HG02938 (cell line): ENCODE data around the gene DSCAM.

Experiments used
- ATAC-seq: cut with Tn5 transposase; IDR thresholded peaks from one replicate; pipeline ENCODE4 v1.9.1; 2021; ENCODE audit warnings: mild to moderate bottlenecking, moderate library complexity; ENCODE audit not compliant: unreplicated experiment

DSCAM gene

DNA sequence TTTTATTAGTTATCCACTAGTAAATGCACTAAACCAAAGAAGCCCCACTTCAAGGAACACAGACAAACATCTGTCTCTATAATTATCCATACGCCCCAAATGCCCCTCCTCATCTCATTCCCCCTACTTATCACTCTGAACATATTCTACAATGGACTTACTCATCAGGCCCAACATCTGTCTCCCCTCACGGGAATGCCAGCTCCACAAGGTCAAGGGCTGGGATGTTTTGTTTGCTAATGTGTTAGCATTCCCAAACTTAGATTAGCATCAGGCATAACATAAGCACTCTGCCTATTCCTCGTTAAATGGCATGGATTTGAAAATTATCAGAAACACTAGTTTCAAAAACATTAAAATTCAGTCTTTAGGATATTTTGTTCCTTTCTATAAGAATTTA is 279.5 kb downstream of the DSCAM start:
- ATAC-seq, result no peak

- no peak for ATAC-seq
These were observed 280.5 kb downstream of the DSCAM start for GRCh38 chr21:40566486-40566885.

DNA sequence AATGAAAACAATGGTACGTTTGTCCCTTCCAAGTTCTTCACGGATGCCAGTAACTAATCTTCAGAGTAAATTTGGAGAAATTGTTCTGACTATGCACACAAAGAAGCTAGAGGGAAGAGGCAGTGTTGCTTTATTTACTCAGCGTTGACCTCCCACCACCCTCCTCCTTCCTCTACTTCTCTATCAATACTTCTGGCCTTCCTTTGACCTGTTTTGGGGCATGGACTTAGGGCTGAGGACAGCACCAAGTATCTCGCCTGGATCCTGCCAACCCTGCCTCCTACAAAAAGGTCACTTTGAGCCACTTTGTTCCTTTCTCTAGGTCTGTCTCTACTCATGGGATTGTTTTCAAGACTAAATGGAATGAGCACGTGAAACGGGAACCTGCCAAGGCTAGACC is 282.6 kb downstream of the DSCAM start:
- ATAC-seq, result no peak

- no peak for ATAC-seq
These were observed 283.1 kb downstream of the DSCAM start for GRCh38 chr21:40563900-40564299.

DNA sequence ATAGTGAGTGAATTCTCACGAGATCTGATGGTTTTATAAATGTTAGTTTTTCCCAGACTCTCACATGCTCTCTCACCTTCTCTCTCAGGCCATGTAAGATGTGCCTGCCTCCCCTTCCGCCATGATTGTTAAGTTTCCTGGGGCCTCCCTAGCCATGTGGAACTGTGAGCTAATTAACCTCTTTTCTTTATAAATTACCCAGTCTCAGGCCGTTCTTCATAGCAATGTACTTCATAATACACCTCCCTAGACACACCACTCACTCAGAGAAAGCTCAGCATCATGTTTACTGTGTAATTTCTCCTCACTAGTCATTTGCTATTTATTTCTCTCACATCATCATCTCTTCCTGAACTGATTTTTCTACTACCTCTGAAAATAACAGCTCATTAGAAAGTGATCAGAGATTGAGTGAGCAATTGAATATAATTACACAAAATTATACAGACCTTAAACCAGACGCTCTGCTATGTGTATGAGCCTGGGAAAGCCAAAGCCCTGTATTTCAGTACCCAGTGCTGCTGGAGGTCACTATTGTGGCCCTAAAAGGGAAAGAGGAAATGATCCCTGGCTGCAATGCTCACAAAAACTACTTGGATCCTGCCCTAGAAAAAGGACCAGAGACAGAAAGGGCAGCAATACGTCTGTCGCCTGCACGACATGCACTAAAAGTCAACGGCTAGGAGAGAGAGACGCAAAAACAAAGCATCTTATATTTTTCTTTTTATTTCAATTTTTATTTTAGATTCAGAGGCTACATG is 284.5 kb downstream of the DSCAM start:
- no peak for ATAC-seq

DNA sequence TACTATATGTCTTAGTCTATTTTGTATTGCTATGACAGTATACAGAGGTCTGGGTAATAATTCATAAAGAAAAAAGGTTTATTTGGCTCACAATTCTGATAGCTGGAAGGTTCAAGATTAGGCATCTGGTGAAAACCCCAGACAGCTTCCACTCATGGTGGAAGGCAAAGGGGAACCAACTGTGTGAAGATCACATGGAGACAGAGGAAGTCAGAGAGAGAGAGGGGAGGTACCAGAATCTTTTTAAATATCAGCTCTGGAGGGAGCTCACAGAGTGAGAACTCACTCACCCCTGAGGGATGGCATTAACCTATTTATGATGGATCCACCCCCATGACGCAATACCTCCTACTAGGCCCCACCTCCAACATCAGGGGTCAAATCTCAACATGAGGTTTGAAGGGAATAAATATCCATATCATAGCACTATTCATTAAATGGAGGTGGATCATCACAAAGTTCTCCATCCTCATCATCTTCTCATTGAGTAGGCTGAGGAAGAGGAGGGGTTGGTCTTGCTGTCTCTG is 290.5 kb downstream of the DSCAM start:
- no peak for ATAC-seq

GRCh38 chr21:40555021-40555528 is 291.9 kb downstream of the DSCAM start:
- ATAC-seq, result no peak

DNA sequence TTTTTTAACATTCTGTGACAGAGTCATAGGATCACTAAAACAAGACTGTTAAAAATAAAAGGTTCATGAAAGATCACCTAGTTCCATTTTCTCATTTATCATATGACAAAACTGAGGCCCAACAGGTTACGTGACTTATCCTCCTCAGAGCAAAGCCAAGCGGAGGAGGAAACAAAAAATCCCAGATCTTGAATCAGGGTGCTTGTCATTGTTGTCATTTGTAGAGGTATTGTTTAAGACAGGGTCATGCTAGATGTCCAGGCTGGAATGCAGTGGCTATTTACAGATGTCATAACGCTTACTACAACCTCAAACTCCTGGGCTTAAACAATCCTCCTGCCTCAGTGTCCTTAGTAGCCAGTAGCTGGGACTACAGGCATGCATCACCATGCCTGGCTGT is 293.2 kb downstream of the DSCAM start:
- ATAC-seq, result no peak

DNA sequence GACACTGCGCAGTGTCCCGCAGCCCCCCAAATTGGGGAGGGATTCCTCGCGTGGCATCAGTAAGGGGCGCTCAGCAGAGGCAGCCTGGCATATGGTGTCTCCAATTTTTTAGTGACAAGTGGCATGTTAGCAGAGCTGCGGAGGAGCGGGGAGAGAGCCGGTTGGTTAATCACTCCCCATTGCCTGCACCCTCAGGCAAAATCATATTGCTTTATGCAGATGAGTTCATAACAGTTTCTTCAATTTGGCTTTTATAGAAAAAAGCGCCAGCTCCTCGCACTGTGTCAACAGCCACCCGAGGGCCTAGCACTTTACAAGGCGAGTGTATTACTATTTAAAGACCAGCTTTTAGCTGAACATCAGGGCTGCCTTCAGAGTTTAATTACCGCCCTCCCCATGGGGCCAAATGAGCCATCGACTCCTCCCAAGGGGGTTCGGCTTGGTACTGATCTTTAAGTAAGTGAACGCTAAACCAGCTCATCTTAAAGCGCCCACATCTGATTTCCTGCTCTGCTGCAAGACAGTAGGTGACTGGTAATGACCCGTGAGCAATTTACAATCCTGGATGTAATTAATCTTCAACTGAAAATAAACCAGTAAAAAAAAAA is 298.9 kb downstream of the DSCAM start:
- ATAC-seq, result no peak

GRCh38 chr21:40546647-40547046 is 300.3 kb downstream of the DSCAM start:
- ATAC-seq, result no peak

GRCh38 chr21:40540216-40540615 is 306.7 kb downstream of the DSCAM start:
- no peak for ATAC-seq

DNA sequence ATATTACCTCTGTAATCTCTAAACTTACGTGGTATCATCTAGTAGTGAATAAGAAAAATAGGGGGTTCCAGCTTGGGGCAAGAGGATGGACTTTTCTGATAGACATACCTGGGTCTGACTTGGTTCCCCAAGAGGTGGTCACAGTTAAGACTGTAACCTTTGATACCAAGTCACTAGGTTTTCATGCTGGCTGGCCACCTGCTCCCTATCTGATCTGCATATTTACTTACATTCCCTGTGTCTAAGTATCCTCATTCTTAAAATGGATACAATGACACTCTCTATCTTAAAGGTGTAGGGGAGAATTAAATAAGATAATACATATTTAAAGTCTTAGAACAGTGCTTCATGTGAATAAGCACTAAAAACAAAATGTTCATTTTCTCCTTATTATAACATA is 312.1 kb downstream of the DSCAM start:
- no peak for ATAC-seq

DNA sequence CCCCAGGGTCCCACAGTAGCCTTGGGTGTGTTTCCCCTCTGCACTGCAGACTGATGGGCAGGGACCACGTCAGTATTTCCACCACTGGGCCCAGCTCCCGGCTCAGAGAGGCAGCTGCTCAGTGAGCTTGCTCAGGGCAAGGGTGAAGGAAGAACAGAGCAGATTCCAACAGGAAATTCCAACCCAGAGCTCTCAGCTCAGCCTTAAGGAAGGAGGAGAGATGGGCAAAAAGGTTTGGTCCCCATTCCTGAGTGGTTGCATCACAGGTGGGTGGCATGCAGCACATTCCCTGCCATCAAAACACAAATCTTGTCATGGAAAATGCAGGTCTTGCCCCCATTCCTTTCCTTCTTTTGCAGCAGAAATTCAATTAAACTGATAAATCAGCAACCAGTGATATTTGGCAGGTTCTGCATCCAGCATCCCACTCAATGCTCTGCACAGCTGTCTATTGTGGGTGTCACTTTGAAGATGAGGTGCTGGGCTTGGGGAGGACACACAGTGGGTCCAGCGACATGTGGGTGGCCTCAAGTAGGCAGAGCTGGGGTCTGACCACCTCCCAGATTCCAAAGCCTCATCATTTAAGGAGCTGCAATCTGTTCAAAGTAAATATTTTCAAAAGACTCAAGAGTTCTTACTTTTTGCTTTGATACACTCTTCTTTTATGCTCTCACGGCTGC is 315.4 kb downstream of the DSCAM start:
- ATAC-seq, result no peak

DNA sequence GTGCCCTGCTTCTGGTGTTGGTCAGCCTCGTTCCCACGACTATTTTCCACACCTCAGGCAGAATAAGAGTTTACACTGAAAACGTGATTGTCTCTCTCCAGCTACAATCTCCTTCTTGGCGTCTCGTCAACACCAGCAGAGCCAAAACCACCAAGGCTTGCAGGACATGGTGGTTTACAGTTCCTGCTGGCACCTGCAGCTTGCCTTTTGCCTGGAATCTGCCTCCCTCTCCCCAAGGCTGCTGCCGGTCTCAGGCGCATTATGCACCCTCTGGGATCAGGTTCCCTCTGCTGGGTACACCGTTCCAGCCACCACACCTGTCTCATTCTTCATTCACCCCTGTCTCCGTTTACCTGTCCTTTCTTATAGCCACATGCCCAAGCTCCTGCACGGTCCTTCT is 315.9 kb downstream of the DSCAM start:
- ATAC-seq, result no peak

DNA sequence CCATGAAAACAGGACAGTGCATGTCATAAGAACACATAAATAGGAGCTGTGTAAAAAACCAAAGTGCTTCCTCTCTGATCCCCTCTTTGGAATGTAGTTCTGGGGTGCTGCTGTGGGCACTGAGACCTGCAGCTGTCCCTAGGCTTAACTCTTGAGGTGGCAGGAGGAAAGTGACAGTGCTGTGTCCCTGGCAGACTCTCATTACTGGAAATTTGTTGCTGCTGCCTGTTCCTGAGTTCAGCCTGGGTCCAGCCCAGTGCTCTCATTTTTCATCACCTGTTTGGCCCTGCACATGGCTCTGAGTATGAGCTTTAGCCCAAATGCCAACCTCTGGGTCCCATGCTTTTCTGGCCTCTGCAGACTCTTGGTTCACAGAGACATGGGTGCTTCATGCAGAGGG is 329.3 kb downstream of the DSCAM start:
- no peak for ATAC-seq

DNA sequence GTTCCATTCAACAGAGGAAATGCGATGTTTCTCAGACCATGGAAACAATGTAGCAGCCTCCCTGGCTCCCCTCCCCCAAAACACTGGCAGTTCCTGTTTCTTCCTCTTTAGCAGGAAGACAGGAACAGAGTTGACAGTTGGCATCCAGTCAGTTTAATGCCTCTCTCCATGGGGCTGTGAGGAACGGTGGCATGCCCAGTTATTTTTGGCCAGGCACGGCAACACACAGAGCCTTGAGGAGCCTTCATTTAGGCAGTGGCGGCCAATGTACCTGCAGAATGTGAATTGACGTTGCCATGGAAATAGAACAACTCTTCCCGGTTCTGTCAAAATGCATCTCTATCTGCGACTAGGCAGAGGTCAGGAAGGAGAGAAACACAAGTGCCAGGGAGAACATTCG is 330.6 kb downstream of the DSCAM start:
- ATAC-seq, result no peak

- ATAC-seq, result no peak
These were observed 334.4 kb downstream of the DSCAM start for GRCh38 chr21:40512590-40512989.

GRCh38 chr21:40507978-40508377 is 339.0 kb downstream of the DSCAM start:
- ATAC-seq, result no peak

- no peak for ATAC-seq
These were observed 341.3 kb downstream of the DSCAM start for GRCh38 chr21:40505681-40506080.

- ATAC-seq, result no peak
These were observed 341.7 kb downstream of the DSCAM start for GRCh38 chr21:40505244-40505643.

DNA sequence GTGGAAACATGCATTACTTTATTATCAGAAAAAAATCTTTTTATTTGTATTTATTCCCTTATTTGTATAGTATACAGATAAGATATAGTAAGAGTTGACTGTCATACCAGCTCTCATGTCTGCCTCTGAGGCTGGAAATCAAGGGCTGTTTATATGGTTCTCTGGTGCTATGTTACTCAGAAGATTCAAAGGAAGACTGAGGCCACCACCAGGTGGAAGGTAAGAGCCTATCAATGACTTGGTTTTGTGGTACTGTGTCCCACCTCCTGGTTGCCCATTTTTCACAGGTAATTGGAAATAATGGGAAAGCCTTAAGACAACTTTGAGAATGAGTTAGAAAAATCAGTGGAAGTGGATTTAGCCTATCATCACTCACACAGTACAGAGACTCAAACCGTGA is 342.1 kb downstream of the DSCAM start:
- no peak for ATAC-seq

DNA sequence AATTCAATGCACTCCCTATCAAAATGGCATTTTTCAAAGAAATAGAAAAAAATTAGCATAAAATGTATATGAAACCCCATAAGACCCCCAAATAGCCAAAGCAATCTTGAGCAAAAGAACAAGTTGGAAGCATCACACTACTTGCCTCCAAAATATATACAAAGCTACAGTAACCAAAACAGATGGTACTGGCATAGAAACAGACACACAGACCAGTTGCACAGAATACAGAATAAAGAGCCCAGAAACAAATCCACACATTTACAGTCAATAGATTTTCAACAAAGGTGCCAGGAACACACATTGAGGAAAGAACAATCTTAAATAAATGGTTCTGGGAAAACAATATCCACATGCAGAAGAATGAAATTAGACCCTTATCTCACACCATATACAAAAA is 350.8 kb downstream of the DSCAM start:
- ATAC-seq, result no peak
